HT1080 (cell line): ENCODE data around the gene NAPSA. TPM values are rescaled to one million over a fixed set of nuclear protein-coding genes. Genes with fewer than 3 reads are reported as not detected.
"Not testable (repeated sequence)": the region's sequence is repeated elsewhere in the genome, so short reads cannot be mapped to it uniquely, and the experiment has no call there.

Source experiments
- DNase-seq: peaks from one replicate; pipeline ENCODE4 v3.0.0-alpha.2; 2015; ENCODE audit warnings: low read depth
- total RNA-seq: library from RNA; depleted of rRNA; stranded (reverse); fragments of >200 nt; shearing (Covaris generic); gene quantifications from 2 replicates; pipeline ENCODE4 v1.2.3, GENCODE V29; 2014

The NAPSA gene
- total RNA-seq, 1 experiment from 2014 or later = not detected

DNA sequence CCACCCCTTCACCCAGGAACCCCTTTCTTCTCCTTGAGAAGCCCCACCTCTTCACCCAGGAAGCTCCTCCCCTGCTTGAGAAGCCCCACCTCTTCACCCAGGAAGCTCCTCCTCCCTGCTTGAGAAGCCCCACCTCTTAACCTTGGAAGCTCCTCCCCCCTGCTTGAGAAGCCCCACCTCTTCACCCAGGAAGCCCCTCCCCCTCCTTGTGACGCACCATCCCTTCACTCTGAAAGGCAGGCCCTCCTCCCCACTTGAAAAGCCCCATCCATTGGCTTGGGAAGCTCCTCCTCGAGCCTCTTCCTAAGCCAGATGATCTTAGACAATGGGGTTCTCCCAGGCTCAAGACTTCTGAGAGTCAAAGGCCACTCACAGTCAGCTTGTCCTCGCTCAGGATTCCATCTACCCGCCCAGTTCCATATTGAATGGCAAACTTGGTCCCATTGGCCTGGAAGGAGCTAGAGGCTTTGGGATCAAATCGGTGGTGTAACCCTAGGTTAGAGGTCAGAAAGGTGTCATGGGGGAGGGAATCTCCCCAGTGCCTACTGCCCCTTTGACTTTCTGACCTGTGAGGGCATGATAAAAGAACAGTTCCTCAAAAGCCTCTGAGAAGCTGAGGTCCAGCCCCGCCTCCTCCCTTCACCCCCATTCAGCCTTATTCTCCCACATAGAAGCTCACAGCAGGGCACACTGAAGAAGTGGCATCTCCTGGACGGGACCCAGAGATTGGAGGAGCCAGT is 4.0 kb downstream of the NAPSA start:
- no peak for DNase-seq

DNA sequence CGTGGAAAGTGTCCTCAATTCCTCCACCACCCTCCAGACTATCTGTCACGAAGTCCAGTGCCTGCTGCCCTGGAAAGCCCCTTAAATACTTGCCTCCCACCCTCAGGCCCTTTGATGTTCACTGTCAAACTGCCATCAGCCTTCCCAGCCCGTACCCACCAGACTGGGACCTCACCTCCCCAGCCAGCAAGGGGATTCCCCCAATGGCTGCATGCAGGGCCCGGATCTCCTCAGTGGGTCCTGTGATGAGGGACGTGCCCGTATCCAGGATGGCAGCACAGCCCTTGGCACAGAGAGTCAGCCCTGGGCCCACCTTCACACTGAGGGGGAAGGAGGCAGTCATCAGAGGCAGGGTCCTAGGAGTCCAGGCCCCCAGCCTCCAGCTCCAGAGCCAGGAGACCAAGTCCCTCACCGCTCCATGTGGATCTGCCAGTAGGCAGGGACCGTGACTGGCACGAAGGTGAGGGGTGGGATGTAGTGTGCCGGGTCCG is 6.1 kb downstream of the NAPSA start:
- DNase-seq = no peak

DNA sequence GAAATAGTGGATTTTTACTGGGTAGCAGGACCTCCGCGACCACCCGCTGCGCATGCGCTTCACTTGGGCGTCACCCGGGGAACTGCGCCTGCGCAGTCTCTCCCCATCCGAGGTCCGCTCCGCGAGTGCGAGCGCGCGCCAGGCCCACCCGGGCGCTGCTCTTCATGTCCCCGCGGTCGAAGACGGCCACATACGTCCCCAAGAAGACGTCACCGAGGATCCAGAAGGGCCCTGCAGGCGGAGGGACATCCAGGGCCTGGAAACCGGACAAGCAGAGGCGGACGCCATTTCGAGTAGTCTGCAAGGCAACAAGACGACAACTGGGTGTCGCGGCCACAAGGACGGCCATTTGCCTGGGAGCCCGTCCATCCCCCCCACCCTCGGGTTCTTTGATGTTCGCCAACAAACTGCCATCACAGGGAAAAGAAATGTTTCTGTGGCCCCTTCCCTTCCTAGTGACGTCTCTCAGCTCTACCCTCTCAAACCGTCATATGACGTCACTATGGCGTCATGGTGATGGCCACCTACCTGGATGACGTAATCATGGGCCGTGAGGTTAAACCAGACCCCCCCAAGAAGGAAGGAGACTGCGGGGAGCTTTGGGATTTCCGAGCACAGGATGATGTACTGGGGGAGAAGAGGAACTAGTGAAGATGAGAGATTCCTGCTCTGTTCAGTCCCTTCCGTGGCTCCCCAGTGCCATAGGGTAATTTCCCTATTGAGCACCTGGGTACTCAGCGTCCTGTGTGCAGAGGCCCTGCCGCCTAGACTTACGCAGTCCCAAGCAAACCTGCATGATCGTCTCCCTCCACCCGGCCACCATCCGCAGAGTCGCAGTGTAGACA is 6.7 kb downstream of the NAPSA start:
- no peak for DNase-seq

DNA sequence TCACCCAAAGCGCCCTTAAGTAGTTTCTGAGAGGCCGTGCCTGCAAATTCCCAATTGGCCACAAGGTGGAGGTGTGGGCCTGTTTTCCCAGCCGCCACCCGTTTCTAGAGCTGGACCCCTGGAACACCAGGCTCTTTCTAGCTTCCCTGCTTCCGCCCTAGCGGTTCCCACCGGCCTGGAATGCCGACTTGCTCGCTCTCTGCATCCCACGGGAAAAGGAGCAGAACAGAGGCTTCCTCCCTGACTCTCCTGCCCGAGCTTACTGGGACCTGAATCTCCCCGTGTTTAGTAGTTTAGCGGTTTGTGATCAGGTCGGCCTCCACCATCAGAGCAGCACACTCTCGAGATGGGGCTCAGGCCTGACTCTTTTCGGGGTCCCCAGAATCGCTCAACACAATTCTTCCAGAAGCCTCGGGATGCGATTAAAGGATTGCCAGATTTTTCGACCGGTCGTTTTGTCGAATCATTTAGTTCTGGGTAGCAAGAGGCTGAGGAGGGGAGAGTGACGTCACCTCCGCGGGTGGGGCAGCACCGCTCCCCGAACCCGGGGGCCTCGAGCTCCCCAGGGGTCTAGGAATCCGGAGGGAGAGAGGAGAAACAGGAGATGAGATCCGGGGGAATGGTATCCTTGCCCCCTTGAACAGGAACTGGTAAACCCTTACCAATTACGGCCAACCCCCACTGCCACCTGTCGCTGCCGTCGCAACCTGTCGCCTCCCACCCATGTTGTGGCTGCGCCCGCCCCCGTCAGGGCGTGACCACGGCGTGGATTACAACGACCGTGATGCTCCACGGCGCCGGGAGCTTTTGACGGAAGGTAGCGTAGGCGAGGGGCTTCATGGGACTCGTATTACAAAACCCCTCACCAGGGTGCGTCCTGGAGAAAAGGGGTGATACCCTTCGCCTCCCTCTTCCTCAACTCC is 8.0 kb downstream of the NAPSA start:
- DNase-seq = peak; percentile 56

DNA sequence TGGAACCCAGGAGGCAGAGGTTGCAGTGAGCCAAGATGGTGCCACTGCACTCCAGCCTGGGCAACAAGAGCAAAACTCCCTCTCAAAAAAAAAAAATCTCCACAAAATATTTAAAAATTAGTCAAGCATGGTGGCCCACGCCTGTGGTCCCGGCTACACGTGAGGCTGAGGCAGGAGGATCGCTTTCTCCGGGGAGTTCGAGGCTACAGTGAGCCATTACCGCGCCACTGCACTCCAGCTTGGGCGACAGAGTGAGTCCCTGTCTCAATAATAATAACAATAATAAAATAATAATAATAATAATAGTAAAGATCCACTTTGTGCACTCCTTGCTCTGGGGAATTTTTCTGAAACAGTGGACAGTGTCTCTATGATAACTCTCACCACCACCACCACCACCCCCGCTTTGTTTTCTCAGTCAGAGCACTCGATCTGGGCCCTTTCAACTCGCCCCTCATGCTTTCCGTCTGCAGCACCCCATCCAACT is 8.7 kb downstream of the NAPSA start:
- no peak for DNase-seq

DNA sequence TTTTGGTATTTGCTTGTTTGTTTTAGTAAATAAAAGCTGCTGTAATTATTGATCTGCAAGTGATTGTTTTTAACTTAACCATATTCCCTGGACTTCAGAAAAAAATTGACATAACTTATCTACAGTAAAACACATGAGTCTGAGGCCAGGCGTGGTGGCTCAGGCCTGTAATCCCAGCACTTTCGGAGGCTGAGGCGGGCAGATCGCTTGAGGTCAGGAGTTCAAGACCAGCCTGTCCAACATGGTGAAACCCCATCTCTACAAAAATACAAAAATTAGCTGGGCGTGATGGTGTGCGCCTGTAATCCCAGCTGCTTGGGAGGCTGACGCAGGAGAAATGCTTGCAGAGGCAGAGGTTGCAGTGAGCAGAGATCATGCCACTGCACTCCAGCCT is 12.0 kb downstream of the NAPSA start:
- DNase-seq = not testable (repeated sequence)

DNA sequence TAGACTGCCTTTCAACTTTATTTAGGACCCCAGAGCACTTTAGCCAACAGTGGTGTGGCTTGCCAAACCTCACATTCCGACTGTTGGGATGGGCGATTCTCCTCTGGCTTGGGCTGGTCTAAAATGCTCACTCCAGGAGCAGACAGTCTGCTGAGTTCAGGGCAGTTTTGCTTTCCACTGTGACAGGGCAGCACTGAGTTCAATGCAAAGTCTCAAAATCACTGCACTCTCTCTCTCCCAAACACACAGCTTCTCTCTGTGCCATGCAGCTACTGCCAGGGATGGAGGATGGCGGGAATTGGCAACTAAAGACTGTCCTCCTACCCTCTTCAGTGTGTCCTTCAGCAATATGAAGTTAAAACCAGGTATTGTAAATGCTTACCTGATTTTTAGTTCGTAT is 13.2 kb downstream of the NAPSA start:
- DNase-seq = no peak

DNA sequence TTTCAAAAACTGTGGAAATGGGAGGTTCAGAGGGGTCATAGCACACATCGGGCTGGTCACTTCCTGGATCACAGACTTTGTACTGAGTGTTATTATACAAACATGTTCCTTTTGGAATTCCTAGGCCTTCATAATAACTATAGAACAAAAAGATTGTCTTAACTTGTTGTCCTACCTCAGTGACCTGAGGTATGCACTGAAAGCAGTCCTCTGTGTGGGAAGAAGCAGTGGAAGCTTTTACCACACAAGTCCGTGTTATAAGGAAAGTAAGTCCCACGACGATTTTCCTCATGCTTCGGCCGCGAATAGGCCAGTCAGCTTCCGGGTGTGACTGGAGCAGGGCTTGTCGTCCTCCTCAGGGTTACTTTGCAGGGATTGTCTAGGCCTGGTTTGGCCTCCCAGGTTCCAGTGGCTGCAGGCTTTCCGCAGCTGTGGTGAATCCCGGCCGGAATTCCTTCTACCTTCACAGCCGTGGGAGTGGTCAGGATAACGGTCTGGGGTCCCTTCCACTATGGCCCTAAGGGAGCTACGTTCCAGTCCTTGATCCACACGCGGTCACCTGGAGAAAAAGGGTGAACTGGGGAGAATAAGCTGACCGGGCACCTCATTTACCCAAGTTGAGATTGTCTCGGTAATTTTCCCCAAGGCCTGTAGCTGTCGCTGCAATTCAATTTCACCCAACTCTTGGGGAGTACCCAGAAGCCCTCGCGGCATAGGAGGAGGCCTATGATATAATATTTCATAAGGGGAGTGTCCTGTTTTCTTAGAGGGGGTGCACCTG is 16.0 kb downstream of the NAPSA start:
- no peak for DNase-seq

DNA sequence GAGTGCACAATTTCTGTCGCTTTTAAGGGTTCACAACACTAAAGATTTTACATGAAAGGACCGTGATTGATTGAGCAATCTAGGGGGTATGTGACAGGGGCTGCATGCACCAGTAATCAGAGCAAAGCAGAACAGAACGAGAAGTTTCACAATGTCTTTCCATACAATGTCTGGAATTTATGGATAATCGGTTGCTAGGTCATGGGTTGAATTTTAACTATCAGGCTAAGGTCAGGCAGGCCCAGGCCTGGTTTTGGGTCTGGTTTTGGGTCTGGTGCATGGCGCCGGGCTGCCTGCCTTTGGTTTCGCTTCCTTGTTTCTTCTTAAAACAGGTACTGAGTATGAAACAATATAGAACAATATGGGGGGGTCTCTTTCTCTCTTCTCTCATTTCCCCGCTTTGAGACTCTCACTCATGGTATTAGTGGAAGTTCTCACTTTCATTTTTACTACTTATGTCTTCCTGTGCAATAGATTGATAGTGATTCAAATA is 18.3 kb downstream of the NAPSA start:
- not testable (repeated sequence) for DNase-seq

DNA sequence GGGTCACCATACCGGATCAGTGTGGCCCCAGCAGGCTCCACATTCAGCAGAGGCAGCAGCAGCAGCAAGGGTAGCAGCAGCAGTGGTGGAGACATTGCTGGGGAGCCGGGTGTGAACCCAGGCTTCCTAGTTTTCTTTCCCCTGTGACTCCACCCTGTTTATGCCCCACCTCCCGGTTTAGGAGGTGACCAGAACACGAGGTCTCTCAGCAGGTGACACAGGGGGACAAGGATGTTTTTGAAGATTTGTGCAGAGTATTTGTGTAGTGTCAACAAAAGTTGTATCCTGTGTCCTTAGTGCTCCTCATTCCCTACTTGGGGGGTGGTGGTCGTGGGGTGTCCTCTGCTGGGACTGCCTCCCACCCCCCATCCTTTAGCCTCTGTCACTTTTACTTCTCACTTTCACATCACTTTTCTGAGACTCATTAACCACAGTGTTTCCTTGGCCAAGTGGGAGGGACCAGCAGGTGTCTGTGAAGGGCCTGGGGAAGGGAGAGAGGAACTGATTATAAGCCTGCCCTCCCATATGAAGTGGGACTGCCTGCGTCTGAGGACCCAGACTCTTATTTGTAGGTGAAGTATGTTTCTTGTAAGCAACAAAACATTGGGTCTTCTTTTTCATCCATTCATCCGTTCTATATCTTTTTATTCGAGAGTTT is 20.6 kb downstream of the NAPSA start:
- DNase-seq = no peak

DNA sequence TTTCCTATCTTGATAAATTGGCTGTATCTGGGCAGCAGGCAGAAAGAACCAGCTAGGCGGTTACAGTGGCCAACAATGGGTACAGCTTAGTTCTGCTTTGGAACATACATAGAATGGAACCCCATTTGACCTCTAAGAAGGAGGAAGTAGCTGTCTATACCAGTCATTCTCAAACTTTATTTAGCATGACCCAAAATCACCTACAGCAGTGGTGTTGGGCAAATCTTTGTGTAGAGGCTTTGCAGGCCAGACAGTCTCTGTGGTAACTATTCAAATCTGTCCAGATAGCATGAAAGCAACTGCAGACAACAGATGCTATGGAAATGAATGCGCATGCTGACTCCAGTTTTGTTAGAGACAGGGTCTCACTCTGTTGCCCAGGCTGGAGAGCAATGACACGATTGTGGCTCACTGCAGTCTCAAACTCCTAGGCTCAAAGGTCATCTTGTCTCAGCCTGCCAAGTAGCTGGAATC is 24.3 kb downstream of the NAPSA start:
- no peak for DNase-seq

DNA sequence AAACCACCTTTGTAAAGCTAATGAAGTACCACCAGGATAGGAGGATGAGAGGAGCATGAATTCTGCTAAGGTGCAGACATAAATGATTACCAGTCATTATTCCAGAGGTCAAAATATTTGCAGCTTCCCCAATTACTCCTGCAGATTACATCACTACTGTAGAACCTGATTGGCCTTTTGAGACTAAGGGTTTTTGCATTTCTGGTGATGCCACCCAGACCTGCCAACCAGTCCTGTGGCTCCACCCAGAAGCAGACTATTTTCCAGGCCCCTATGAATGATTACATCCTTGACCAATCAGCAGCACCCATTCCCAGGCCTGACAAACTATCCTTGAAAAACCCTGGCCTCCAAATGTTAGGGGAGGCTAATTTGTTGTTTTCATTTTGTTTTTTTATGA is 25.1 kb downstream of the NAPSA start:
- no peak for DNase-seq

DNA sequence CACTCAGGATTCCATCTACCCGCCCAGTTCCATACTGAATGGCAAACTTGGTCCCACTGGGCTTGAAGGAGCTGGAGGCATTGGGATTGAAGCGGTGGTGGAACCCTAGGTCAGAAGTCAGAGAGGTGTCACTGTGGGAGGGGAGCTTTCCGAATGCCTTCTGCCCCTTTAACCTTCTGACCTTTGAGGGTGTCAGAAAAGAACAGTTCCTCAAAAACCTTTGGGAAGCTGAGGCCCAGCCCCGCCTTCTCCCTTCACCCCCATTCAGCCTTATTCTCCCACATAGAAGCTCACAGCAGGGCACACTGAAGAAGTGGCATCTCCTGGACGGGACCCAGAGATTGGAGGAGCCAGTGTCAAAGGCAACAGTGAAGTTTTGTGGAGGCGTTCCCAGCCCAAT is 28.4 kb downstream of the NAPSA start:
- DNase-seq = not testable (repeated sequence)

DNA sequence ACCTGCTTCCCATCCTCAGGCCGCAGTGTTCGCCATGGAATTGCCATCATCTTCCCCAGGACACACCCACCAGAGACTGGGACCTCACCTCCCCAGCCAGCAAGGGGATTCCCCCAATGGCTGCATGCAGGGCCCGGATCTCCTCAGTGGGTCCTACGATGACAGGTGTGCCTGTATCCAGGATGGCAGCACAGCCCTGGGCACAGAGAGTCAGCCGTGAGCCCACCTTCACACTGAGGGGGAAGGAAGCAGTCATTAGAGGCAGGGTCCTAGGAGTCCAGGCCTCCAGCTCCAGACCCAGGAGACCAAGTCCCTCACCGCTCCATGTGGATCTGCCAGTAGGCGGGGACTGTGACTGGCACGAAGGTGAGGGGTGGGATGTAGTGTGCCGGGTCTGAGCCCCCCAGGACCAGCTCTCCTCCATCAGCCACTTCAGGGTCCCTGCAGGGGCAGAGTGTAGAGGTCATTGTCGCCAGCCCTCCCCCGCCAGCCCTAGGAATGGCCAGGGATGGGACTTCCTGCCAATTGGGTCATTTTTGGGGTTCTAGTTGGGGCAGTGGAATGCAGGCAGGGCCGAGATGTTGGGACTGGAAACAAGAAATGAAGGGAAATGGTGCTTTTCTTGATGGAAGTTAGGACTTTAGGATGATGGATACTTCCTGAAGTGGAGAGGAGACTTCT is 30.6 kb downstream of the NAPSA start:
- no peak for DNase-seq

DNA sequence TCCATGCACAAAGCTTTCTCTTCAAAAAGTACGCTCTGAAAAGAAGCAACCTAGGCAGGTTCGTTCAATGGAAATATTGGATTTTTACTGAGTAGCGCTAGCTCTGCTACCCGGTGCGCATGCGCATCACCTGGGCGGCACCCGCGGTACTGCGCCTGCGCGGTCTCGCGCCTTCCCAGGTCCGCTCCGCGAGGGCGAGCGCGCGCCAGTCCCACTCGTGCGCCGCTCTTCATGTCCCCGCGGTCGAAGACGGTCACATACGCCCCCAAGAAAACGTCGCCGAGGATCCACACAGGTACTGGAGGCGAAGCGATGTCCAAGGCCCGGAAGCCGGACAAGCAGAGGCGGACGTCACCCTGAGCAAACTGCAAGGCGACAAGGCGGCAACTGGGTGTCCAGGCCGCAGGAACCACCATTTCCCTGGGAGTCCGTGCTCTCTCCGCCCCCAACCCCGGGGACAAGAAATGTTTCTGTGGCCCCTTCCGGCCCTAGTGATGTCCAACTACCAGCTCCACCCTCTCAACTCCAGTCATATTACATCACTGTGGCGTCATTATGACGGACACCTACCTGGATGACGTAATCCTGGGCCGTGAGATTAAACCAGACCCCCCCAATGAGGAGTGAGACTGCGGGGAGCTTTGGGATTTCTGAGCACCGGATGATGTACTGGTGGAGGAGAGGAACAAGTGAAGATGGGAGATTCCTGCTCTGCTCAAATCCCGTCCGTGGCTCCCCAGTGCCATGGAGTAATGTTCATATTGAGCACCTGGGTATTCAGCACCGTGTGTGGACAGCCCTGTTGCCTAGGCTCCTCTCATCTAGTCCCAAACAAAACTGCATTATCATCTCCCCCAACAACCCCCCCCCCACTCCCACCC is 31.5 kb downstream of the NAPSA start:
- no peak for DNase-seq

DNA sequence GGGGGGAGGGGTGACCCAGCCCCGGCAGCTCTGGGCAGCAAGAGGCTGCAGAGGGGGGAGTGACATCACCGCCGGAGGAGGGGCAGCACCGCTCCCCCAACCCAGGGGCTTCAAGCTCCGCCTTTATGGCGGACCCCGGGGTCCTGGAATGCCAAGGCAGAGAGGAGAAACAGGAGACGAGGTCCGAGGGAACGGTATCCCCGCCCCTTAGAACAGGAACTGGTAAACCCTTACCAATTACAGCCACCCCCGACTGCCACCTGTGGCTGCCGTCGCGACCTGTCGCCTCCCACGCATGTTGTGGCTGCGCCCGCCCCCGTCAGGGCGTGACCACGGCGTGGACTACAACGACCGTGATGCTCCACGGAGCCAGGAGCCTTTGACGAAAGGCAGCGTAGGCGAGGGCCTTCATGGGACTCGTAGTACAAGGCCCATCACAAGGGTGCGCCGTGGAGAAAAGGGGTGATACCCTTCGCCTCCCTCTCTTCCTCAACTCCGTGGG is 32.2 kb downstream of the NAPSA start:
- peak; percentile 60 for DNase-seq

DNA sequence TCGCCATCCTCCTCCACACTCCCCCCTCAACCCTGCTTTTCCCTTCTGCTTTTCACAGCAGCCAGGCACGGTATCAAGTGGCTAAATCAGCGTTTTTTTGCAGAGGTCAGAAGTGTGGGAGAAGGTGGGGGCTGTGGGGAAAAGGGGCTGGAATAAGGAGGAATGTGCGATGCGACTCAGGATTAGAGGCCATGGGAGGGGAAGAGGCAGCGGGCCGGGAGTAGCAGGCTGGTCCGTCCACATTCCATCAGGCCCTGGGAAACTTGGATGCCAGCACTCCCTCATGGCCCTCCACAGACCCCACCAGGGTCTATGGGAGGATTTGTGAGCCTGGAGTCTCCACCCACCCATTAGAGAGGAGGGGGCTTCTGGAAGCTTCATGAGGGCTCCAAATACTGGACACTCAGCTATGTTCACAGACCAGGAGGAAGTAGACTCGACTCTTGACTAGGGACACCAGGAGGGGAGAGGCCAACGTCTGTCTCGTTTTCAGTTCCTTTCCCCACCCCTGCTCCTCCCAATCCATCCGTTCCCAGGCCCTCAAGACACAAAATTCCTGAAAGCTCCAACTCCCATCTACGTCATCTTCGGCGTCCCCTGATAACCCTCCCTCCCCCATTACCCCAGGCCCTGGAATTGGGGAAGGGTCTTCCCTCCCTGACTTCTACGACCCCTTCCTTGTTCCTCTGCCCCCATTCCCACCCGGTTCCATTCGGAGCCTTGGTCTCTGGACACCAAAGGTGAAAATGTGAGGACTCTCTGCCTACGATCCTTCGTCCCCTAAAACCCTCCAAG is 33.0 kb downstream of the NAPSA start:
- no peak for DNase-seq
